ENCODE results near the gene EIF3F. TPM values are rescaled to one million over a fixed set of nuclear protein-coding genes. Genes with fewer than 3 reads are reported as not detected.

The EIF3F gene
- total and polyA plus RNA-seq, 9 of the 15 experiments (the other 6 are each of a cell fraction or from before 2014, with no cell fraction given), result 50.1 to 259 (median 135) TPM

DNA sequence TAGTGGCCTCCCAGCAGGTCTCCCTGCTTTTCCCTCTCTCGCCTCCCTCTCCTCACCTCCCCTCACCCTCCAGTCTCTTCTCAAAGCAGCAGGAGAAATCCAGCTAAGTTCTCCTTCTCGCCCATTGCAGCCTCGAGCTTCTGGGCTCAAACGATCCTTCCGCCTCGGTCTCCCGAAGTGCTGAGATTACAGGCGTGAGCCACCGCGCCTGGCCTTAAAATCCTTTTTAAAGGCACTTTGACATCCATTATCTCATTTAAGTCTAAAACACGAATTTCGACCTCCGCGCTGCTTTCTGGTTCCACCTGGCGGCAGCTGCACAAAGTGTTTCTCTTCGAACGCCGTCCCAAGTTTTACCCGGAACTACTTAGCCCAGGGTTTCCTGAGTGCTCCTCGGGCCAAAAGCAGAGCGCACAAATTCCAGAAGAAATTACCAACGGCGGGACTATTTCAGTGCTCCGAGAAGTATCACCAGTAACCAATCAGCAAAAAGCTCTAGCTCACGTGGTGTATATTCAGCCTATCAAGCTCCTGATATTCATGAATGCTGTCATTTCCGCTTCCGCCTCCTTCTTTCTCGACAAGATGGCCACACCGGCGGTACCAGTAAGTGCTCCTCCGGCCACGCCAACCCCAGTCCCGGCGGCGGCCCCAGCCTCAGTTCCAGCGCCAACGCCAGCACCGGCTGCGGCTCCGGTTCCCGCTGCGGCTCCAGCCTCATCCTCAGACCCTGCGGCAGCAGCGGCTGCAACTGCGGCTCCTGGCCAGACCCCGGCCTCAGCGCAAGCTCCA, at the start of gene EIF3F (continued):
- TF ChIP-seq, protein P1, sequence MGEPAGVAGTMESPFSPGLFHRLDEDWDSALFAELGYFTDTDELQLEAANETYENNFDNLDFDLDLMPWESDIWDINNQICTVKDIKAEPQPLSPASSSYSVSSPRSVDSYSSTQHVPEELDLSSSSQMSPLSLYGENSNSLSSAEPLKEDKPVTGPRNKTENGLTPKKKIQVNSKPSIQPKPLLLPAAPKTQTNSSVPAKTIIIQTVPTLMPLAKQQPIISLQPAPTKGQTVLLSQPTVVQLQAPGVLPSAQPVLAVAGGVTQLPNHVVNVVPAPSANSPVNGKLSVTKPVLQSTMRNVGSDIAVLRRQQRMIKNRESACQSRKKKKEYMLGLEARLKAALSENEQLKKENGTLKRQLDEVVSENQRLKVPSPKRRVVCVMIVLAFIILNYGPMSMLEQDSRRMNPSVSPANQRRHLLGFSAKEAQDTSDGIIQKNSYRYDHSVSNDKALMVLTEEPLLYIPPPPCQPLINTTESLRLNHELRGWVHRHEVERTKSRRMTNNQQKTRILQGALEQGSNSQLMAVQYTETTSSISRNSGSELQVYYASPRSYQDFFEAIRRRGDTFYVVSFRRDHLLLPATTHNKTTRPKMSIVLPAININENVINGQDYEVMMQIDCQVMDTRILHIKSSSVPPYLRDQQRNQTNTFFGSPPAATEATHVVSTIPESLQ (CRISPR knock-in tag; IDR thresholded peaks at IDR 0.05), result no peak; the same call in 1 of the 2 replicates
- TF ChIP-seq, protein P2, sequence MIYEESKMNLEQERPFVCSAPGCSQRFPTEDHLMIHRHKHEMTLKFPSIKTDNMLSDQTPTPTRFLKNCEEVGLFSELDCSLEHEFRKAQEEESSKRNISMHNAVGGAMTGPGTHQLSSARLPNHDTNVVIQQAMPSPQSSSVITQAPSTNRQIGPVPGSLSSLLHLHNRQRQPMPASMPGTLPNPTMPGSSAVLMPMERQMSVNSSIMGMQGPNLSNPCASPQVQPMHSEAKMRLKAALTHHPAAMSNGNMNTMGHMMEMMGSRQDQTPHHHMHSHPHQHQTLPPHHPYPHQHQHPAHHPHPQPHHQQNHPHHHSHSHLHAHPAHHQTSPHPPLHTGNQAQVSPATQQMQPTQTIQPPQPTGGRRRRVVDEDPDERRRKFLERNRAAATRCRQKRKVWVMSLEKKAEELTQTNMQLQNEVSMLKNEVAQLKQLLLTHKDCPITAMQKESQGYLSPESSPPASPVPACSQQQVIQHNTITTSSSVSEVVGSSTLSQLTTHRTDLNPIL (CRISPR knock-in tag; IDR thresholded peaks at IDR 0.05), result no peak
- TF ChIP-seq, protein P3, sequence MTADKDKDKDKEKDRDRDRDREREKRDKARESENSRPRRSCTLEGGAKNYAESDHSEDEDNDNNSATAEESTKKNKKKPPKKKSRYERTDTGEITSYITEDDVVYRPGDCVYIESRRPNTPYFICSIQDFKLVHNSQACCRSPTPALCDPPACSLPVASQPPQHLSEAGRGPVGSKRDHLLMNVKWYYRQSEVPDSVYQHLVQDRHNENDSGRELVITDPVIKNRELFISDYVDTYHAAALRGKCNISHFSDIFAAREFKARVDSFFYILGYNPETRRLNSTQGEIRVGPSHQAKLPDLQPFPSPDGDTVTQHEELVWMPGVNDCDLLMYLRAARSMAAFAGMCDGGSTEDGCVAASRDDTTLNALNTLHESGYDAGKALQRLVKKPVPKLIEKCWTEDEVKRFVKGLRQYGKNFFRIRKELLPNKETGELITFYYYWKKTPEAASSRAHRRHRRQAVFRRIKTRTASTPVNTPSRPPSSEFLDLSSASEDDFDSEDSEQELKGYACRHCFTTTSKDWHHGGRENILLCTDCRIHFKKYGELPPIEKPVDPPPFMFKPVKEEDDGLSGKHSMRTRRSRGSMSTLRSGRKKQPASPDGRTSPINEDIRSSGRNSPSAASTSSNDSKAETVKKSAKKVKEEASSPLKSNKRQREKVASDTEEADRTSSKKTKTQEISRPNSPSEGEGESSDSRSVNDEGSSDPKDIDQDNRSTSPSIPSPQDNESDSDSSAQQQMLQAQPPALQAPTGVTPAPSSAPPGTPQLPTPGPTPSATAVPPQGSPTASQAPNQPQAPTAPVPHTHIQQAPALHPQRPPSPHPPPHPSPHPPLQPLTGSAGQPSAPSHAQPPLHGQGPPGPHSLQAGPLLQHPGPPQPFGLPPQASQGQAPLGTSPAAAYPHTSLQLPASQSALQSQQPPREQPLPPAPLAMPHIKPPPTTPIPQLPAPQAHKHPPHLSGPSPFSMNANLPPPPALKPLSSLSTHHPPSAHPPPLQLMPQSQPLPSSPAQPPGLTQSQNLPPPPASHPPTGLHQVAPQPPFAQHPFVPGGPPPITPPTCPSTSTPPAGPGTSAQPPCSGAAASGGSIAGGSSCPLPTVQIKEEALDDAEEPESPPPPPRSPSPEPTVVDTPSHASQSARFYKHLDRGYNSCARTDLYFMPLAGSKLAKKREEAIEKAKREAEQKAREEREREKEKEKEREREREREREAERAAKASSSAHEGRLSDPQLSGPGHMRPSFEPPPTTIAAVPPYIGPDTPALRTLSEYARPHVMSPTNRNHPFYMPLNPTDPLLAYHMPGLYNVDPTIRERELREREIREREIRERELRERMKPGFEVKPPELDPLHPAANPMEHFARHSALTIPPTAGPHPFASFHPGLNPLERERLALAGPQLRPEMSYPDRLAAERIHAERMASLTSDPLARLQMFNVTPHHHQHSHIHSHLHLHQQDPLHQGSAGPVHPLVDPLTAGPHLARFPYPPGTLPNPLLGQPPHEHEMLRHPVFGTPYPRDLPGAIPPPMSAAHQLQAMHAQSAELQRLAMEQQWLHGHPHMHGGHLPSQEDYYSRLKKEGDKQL (CRISPR knock-in tag; IDR thresholded peaks at IDR 0.05; ENCODE audit: borderline replicate concordance), result no peak
- no peak for TF ChIP-seq ZNF282 (CRISPR knock-in tag; IDR thresholded peaks at IDR 0.05)
- TF ChIP-seq FIP1L1 (IDR thresholded peaks at IDR 0.05; ENCODE audit: low read depth, low read length, poor library complexity, severe bottlenecking), result no peak
- TF ChIP-seq EGR1 (conservative IDR thresholded peaks at IDR 0.05), result 0 out of 2 replicates have a peak, but pooled peaks have one; percentile 11
- no peak for TF ChIP-seq RBM34 (IDR thresholded peaks at IDR 0.05; ENCODE audit: borderline replicate concordance, insufficient read depth, low read length)
- no peak for TF ChIP-seq ZNF780A (CRISPR knock-in tag; IDR thresholded peaks at IDR 0.05)
- peak in 1 of 2 experiments; percentile 98; a peak in 2 of 4 replicates for TF ChIP-seq TRIM24 (IDR thresholded peaks at IDR 0.05)
- no peak for TF ChIP-seq ZSCAN32 (CRISPR knock-in tag; IDR thresholded peaks at IDR 0.05)
- TF ChIP-seq, protein P4, sequence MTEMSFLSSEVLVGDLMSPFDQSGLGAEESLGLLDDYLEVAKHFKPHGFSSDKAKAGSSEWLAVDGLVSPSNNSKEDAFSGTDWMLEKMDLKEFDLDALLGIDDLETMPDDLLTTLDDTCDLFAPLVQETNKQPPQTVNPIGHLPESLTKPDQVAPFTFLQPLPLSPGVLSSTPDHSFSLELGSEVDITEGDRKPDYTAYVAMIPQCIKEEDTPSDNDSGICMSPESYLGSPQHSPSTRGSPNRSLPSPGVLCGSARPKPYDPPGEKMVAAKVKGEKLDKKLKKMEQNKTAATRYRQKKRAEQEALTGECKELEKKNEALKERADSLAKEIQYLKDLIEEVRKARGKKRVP (CRISPR knock-in tag; IDR thresholded peaks at IDR 0.05), result peak; percentile 52; the same call in 1 of the 2 replicates
- no peak for TF ChIP-seq CBFB (CRISPR knock-in tag; IDR thresholded peaks at IDR 0.05)
- TF ChIP-seq KLF10 (CRISPR knock-in tag; IDR thresholded peaks at IDR 0.05), result no peak
- TF ChIP-seq CBX3 (IDR thresholded peaks at IDR 0.05; ENCODE audit: borderline replicate concordance in 1 of 2, low read length in 2 of 2), result peak in 1 of 2 experiments; percentile 76; a peak in 1 of 3 replicates
- peak; percentile 89 for TF ChIP-seq LARP7 (IDR thresholded peaks at IDR 0.05)
- no peak for TF ChIP-seq SREBF2 (CRISPR knock-in tag; IDR thresholded peaks at IDR 0.05)
- TF ChIP-seq ZNF41 (CRISPR knock-in tag; conservative IDR thresholded peaks at IDR 0.05), result no peak
- TF ChIP-seq NFRKB (IDR thresholded peaks at IDR 0.05; ENCODE audit: low read depth), result peak; percentile 96

Data from K562 (cell line).